HG02840 (cell line): ENCODE data around the gene GLS2.
"Not testable (repeated sequence)": the region's sequence is repeated elsewhere in the genome, so short reads cannot be mapped to it uniquely, and the experiment has no call there.

Source experiments
- ATAC-seq: cut with Tn5 transposase; IDR thresholded peaks from one replicate; pipeline ENCODE4 v1.9.1; 2021; ENCODE audit warnings: mild to moderate bottlenecking, moderate library complexity, moderate number of reproducible peaks; ENCODE audit not compliant: unreplicated experiment, low FRiP score

Gene GLS2

DNA sequence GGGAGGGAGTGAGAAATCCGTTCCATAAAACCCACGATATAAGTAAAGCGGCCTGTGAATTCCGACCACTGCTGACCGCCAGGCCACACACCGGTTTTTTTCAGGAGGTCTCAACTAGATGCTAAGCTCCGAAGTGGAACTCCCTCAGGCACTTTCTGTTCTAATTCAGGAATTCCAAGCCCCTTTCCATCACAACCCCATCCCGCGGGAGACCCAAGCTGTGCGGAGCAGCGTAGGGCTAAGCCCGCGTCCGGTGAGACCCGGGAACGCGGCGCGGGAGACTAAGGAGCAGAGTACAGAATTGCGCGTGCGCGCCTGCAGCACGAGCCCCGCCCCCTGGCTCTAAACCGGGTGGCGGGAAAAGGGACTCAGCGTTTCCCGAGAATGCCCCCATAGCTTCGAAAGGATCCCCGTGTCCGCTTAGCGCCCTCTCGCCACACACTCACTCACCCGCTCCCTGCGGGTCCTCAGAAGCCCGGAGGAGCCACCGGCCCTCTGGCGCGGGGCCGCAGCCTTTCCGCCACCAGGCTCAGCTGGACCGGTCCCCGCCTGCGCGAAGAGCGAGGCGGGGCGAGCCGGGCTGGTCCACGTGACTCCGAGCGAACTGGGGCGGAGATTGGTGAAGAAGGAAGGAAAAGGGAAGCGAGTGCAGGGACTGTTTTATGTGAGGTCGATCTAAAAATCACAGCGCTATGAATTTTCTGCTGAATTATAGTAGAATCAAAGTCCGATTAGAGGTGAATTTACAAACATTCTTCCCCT is 38.9 kb downstream of the GLS2 start, which contains the start of gene TIMELESS:
Gene TIMELESS (minus strand): TSS at position 567 of the 762 bp plus-strand sequence. CDS start 15,256 bp downstream, outside the sequence.
- ATAC-seq, result peak; percentile 93

GRCh38 chr12:56443208-56443607 is 44.8 kb downstream of the GLS2 start:
- ATAC-seq, result not testable (repeated sequence)

DNA sequence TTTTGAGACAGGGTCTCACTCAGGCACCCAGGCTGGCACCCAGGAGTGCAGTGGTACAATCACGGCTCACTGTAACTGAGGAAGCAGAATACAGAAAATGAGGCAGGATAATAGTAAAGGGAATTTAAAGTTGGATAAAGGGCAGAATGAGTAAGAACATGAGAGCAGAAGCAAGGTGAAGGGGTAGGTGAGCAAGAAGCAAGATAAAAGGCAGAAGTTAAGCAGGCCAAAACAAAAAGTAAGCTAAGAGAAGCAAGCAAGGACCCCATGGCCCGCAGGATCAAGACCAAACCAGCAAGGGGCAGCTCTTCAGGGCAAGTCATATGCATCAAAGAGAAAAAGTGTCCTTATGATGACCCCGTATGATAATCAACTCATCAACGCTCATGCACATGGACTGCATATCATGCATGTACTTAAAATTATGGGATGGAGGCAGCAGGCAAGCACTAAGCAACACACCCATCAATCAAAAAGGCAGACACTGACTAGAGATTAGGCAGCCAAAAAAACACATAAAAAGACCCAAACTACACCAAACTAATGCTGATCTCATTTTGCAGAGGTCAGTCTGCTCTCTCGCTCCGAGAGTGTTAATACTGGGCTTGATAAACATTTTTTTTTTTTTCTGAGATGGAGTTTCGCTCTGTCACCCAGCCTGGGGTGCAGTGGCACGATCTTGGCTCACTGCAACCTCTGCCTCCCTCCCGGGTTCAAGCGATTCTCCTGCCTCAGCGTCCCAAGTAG is 50.4 kb downstream of the GLS2 start:
- ATAC-seq, result no peak

DNA sequence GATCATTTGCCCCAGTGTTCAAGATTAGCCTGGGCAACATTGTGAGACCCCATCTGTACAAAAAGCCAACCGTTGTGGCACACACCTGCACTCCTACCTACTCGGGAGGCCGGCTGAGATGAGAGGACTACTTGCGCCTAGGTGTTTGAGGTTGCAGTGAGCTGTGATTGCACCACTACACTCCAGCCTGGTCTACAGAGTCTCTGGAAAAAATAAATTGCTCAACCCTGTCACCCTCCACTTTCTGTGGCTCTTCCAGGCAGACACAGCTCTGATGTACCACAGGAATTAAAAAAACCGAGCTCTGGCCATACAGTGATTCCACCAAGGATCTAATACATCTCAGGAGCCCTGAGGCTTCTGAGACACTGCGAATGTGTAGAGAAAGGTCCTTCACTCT is 53.1 kb downstream of the GLS2 start:
- ATAC-seq, result no peak

DNA sequence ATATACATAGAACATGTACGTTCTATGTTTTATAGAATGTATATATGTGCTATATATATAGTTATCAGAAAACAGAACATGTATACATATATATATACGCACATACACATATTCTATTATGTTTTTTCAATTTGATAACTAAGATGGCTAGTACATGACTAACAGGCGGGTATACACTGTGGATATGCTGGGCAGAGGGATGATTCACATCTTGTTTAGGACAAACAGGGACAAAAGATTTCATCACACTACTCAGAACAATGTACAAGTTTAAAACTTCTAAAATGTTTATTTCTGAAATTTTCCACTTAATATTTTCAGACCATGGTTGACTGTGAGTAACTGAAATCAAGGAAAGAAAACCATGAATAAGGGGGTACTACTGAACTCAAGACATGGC is 56.1 kb downstream of the GLS2 start:
- no peak for ATAC-seq

GRCh38 chr12:56431288-56431687 is 56.7 kb downstream of the GLS2 start:
- ATAC-seq, result no peak

DNA sequence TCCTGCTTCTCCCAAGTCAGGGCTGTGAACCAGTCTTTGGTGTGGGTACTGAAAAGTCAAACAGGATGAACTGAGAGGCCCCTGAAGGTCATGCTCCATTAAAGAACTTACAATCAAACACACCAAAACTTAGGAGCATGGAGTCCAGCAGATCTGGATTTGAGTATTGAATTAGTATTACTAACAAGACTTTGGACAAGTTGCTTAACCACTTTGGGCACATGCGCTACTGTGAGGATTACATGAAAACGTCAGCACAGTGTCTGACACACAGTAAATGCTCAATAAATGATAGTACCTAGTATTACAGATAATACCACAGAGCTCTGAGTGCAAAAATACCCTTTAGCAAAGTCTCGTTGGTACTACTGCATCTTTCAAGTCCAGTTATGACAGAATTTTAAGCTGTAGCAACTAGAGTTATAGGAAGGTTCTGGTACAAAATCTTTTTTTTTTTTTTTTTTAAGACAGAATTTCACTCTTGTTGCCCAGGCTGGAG is 62.0 kb downstream of the GLS2 start:
- no peak for ATAC-seq

- ATAC-seq, result no peak
Observed at GRCh38 chr12:56425193-56425592, 62.8 kb downstream of the GLS2 start.
